ENCODE measurements around the gene ANO2. TPM values are rescaled to one million over a fixed set of nuclear protein-coding genes. Genes with fewer than 3 reads are reported as not detected.

Gene ANO2
- total RNA-seq: not detected
- 0.34 TPM for total RNA-seq (2013)

DNA sequence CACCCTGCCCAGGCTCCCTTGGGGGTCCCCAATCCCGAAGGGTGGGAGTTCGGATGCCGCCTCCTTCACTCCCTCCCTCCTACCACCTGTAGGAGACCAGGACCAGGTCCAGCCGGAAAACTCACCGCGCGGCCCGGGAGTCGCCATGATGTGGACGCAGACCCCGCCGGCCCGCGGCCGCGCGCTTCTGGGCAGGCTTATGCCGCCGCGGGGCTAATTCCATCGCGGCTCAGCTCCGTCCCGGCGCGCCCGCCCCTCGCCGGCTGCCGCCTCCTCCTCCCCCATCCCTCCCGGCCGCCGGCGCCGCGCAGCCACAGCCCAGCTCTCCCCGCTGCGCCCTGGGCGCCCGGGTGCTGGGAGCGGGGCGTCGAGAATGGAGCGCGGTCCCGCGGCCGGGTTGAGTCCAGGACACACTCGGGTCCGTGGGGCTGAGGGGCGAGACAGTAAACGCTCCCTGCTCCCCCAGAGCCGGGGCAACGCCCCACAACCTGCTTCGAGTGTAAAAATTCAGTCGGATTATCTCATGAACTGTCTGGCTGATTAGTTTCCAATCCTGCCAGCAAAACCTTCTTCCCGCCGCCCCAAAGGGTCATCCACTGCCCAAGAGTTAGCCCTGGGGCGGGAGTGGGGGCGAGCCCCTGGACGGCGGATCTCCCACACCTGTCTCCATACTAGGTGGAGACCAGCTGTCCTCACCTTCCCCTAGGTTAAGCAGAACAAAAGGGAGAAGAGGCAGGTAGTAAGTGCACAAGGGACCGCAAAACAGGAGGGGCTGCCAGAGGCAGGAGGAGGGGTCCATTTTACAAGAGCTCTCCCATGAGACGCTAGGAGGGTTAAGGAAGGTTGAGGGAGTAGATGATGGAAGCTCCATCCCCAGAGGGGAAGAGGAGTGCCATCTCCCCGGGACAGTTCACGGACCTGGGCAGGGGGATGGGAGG lies at the start of gene ANO2:
ANO2 (minus strand) TSS at position 189 of the 938 bp plus-strand sequence; CDS start at position 147, 42 bp downstream.
- Histone ChIP-seq H3K27me3 (ENCODE audit: control insufficient read depth, insufficient read depth, low read length) (peaks cover 6% of the 10 kb centered on the region), H3K36me3 (ENCODE audit: control insufficient read depth, insufficient read depth, low read length) (no peaks in the 10 kb centered on the region), H3K4me3 (ENCODE audit: low read length) (no peak within 1 kb of the TSS), H3K4me1 (ENCODE audit: control insufficient read depth, insufficient read depth, low read length) (no peaks in the 10 kb centered on the region), H3K9me3 (ENCODE audit: control insufficient read depth, insufficient read depth, low read length) (no peaks in the 10 kb centered on the region), H3K27ac (ENCODE audit: low read length) (no peak within 1 kb of the TSS)
- no peaks in the 10 kb centered on the region for H3K9me3 Mint-ChIP-seq
- H3K4me3 Mint-ChIP-seq: no peak within 1 kb of the TSS
- DNase-seq: no peak
- H3K27ac Mint-ChIP-seq: no peak within 1 kb of the TSS
- no peak for ATAC-seq
- H3K27me3 Mint-ChIP-seq (ENCODE audit: low read depth in 2 of 2): peaks cover 58 to 86% of the 10 kb centered on the region in 2 donors
- no peaks in the 10 kb centered on the region for H3K36me3 Mint-ChIP-seq
- intact Hi-C loops (cut with micrococcal nuclease): no loop called here
- no peaks in the 10 kb centered on the region for H3K4me1 Mint-ChIP-seq
- TF ChIP-seq, protein P1, sequence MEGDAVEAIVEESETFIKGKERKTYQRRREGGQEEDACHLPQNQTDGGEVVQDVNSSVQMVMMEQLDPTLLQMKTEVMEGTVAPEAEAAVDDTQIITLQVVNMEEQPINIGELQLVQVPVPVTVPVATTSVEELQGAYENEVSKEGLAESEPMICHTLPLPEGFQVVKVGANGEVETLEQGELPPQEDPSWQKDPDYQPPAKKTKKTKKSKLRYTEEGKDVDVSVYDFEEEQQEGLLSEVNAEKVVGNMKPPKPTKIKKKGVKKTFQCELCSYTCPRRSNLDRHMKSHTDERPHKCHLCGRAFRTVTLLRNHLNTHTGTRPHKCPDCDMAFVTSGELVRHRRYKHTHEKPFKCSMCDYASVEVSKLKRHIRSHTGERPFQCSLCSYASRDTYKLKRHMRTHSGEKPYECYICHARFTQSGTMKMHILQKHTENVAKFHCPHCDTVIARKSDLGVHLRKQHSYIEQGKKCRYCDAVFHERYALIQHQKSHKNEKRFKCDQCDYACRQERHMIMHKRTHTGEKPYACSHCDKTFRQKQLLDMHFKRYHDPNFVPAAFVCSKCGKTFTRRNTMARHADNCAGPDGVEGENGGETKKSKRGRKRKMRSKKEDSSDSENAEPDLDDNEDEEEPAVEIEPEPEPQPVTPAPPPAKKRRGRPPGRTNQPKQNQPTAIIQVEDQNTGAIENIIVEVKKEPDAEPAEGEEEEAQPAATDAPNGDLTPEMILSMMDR (IDR thresholded peaks at IDR 0.05): no peak
- WGBS (ENCODE audit: insufficient coverage): 4% methylated on average over 66 of the region's 66 CpGs

DNA sequence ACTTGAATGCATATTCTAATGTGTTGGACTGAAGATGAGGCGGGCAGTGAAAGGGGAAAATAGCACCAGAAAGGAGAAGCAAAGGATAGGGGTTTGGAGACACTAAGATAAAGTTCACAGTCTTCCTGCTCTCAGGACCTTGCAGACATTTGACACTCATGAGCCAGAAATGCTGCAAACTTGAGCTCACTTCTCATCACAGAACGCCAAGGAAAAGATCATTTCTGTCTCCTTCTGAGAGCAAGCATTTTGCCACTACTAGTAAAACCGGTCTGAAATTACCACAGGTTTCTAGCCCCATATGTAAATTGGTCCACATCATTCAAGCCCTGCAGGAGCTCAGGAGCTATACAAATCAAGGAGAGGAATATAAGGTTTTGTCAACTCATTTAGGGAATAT lies 44.6 kb upstream of the ANO2 start:
- H3K4me3 Mint-ChIP-seq: no peak overlapping the region
- H3K36me3 Mint-ChIP-seq: no peaks in the 10 kb centered on the region
- H3K27me3 Mint-ChIP-seq (ENCODE audit: low read depth in 2 of 2): peaks cover 0 to 3% of the 10 kb centered on the region in 2 donors
- TF ChIP-seq, protein P1 (IDR thresholded peaks at IDR 0.05): no peak
- Histone ChIP-seq H3K4me1 (ENCODE audit: control insufficient read depth, insufficient read depth, low read length) (no peaks in the 10 kb centered on the region), H3K9me3 (ENCODE audit: control insufficient read depth, insufficient read depth, low read length) (no peaks in the 10 kb centered on the region), H3K27me3 (ENCODE audit: control insufficient read depth, insufficient read depth, low read length) (no peaks in the 10 kb centered on the region), H3K27ac (ENCODE audit: low read length) (no peak overlapping the region), H3K4me3 (ENCODE audit: low read length) (no peak overlapping the region), H3K36me3 (ENCODE audit: control insufficient read depth, insufficient read depth, low read length) (no peaks in the 10 kb centered on the region)
- no peak for ATAC-seq
- no peak for DNase-seq
- no peaks in the 10 kb centered on the region for H3K9me3 Mint-ChIP-seq
- H3K4me1 Mint-ChIP-seq: no peaks in the 10 kb centered on the region
- H3K27ac Mint-ChIP-seq: no peak overlapping the region
- WGBS (ENCODE audit: insufficient coverage): 91% methylated on average over 3 of the region's 3 CpGs
- intact Hi-C loops (cut with micrococcal nuclease): no loop called here

DNA sequence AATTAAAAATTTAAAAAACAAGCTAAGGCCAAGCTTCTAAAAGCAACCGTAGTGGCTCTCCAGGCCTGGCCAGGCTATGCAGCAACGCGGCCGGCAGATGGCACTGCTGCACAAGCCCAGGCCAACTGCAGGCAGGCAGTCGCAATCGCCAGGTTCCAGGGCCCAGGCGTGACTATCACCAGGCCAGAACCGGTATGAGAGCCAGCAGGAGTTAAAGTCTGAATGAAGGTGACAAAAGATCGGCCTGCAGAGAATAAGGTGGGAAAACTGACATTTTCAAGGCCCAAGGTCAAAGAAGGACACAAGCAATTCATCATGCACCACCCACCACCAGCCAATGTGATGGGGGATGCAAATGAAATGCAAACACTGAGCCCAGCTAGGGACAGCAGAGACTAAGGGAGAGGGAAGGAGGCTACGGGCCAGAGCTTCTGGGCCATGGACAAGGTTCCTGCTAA lies 43.6 kb upstream of the ANO2 start:
- Mint-ChIP-seq H3K27me3 (ENCODE audit: low read depth in 2 of 2) (peaks cover 0 to 3% of the 10 kb centered on the region in 2 donors), H3K4me1 (no peaks in the 10 kb centered on the region), H3K36me3 (no peaks in the 10 kb centered on the region), H3K27ac (no peak overlapping the region), H3K9me3 (no peaks in the 10 kb centered on the region), H3K4me3 (no peak overlapping the region)
- Histone ChIP-seq H3K27me3 (ENCODE audit: control insufficient read depth, insufficient read depth, low read length) (no peaks in the 10 kb centered on the region), H3K27ac (ENCODE audit: low read length) (no peak overlapping the region), H3K4me1 (ENCODE audit: control insufficient read depth, insufficient read depth, low read length) (no peaks in the 10 kb centered on the region), H3K36me3 (ENCODE audit: control insufficient read depth, insufficient read depth, low read length) (no peaks in the 10 kb centered on the region), H3K9me3 (ENCODE audit: control insufficient read depth, insufficient read depth, low read length) (no peaks in the 10 kb centered on the region), H3K4me3 (ENCODE audit: low read length) (no peak overlapping the region)
- ATAC-seq (peak; percentile 88 to 99 (median 97)), DNase-seq (peak; percentile 67 to 82)
- 7% methylated on average over 10 of the region's 10 CpGs for WGBS (ENCODE audit: insufficient coverage)
- TF ChIP-seq, protein P1 (IDR thresholded peaks at IDR 0.05): peak; percentile 98
- intact Hi-C loops (cut with micrococcal nuclease): loop anchor here (1.0 kb wide), 1 partner anchor 52 kb away; no protein-coding TSS in a partner anchor
